MM.1S (cell line): ENCODE measurements around the gene NIPAL4.

Experiments
- DNase-seq: peaks from one replicate; pipeline ENCODE4 v3.0.0-alpha.2; 2015
- H2AFZ ChIP-seq: fragments of 300-600 bp; sonication (generic); 2 replicates; pipeline ENCODE4 v1.6.0; 2016; ENCODE audit warnings: antibody characterized with exemption, low read length
- H3F3A ChIP-seq: fragments of 300-600 bp; sonication (generic); 2 replicates; pipeline ENCODE4 v1.6.1; 2016; ENCODE audit warnings: mild to moderate bottlenecking, antibody characterized with exemption, low read length, moderate library complexity, mixed read lengths; ENCODE audit not compliant: insufficient read depth
- H3K27ac ChIP-seq: fragments of 300-600 bp; sonication (generic); 2 replicates; pipeline ENCODE4 v1.5.1; 2016; ENCODE audit warnings: mild to moderate bottlenecking, low read length
- H3K27me3 ChIP-seq: fragments of 300-600 bp; sonication (generic); replicated peaks from 2 replicates; pipeline ENCODE4 v1.6.0; 2016; ENCODE audit warnings: low read length; ENCODE audit not compliant: insufficient read depth
- H3K36me3 ChIP-seq: fragments of 300-600 bp; sonication (generic); replicated peaks from 2 replicates; pipeline ENCODE4 v1.6.1; 2016; ENCODE audit warnings: mild to moderate bottlenecking, low read length, mixed read lengths; ENCODE audit not compliant: insufficient read depth
- H3K4me1 ChIP-seq: fragments of 300-600 bp; sonication (generic); 2 replicates; pipeline ENCODE4 v1.6.1; 2016; ENCODE audit warnings: low read length, mixed read lengths
- H3K4me2 ChIP-seq: fragments of 300-600 bp; sonication (generic); 2 replicates; pipeline ENCODE4 v1.6.0; 2016; ENCODE audit warnings: low read depth, low read length
- H3K4me3 ChIP-seq: fragments of 300-600 bp; sonication (generic); 2 replicates; pipeline ENCODE4 v1.5.1; 2016; ENCODE audit warnings: low read length, mixed read lengths
- H3K79me2 ChIP-seq: fragments of 300-600 bp; sonication (generic); 2 replicates; pipeline ENCODE4 v1.6.1; 2016; ENCODE audit warnings: mixed run types, low read length, mixed read lengths
- H3K9ac ChIP-seq: fragments of 300-600 bp; sonication (generic); 2 replicates; pipeline ENCODE4 v1.6.1; 2016; ENCODE audit warnings: low read length, mixed read lengths
- H3K9me2 ChIP-seq: fragments of 300-600 bp; sonication (generic); replicated peaks from 2 replicates; pipeline ENCODE4 v1.6.1; 2016; ENCODE audit warnings: mild to moderate bottlenecking, low read length, mixed read lengths; ENCODE audit not compliant: insufficient read depth
- H3K9me3 ChIP-seq: fragments of 300-600 bp; sonication (generic); replicated peaks from 2 replicates; pipeline ENCODE4 v1.6.1; 2016; ENCODE audit warnings: mild to moderate bottlenecking, low read length, mixed read lengths; ENCODE audit not compliant: insufficient read depth
- H4K20me1 ChIP-seq: fragments of 300-600 bp; sonication (generic); 2 replicates; pipeline ENCODE4 v1.6.1; 2016; ENCODE audit warnings: mild to moderate bottlenecking, low read length, moderate library complexity, mixed read lengths; ENCODE audit not compliant: insufficient read depth
- CTCF ChIP-seq: fragments of 300-600 bp; sonication (generic); IDR thresholded peaks from 2 replicates; pipeline ENCODE4 v1.5.1; 2016; ENCODE audit warnings: antibody characterized with exemption, low read length, mixed read lengths
- EZH2 ChIP-seq: fragments of 300-600 bp; sonication (generic); optimal IDR thresholded peaks from 2 replicates; pipeline ENCODE3; 2017; ENCODE audit warnings: low read depth, mild to moderate bottlenecking, antibody characterized with exemption, low read length, mixed read lengths
- EZH2phosphoT487 ChIP-seq: fragments of 300-600 bp; sonication (generic); IDR thresholded peaks from 2 replicates; pipeline ENCODE4 v1.6.1; 2018; ENCODE audit warnings: antibody characterized with exemption, low read length

NIPAL4 gene

GRCh38 chr5:157484768-157485167 is 24.8 kb downstream of the NIPAL4 start:
- no peaks in the 10 kb centered on the region for H3F3A ChIP-seq
- no peak overlapping the region for H3K4me3 ChIP-seq
- no peak for TF ChIP-seq CTCF
- TF ChIP-seq EZH2 = no peak
- no peak for TF ChIP-seq EZH2phosphoT487
- no peaks in the 10 kb centered on the region for H3K9me3 ChIP-seq
- DNase-seq = no peak
- no peaks in the 10 kb centered on the region for H3K36me3 ChIP-seq
- H3K79me2 ChIP-seq = no peaks in the 10 kb centered on the region
- no peaks in the 10 kb centered on the region for H4K20me1 ChIP-seq
- H2AFZ ChIP-seq = no peak overlapping the region
- 0 out of 2 replicates have a peak, but pooled peaks cover 6% of the 10 kb centered on the region for H3K4me1 ChIP-seq
- H3K4me2 ChIP-seq = no peak overlapping the region
- no peaks in the 10 kb centered on the region for H3K9me2 ChIP-seq
- H3K27ac ChIP-seq = no peak overlapping the region
- H3K9ac ChIP-seq = no peak overlapping the region
- H3K27me3 ChIP-seq = no peaks in the 10 kb centered on the region

GRCh38 chr5:157485340-157485739 is 25.3 kb downstream of the NIPAL4 start:
- Histone ChIP-seq H3K9ac (no peak overlapping the region), H3K27ac (no peak overlapping the region), H3K27me3 (no peaks in the 10 kb centered on the region), H3K79me2 (no peaks in the 10 kb centered on the region), H3F3A (no peaks in the 10 kb centered on the region), H3K9me2 (no peaks in the 10 kb centered on the region), H3K4me1 (0 out of 2 replicates have a peak, but pooled peaks cover 6% of the 10 kb centered on the region), H4K20me1 (no peaks in the 10 kb centered on the region), H2AFZ (no peak overlapping the region), H3K4me3 (no peak overlapping the region), H3K36me3 (no peaks in the 10 kb centered on the region), H3K4me2 (no peak overlapping the region), H3K9me3 (no peaks in the 10 kb centered on the region)
- no peak for DNase-seq
- TF ChIP-seq EZH2phosphoT487 (no peak), EZH2 (no peak), CTCF (no peak)

GRCh38 chr5:157485811-157486210 is 25.8 kb downstream of the NIPAL4 start:
- Histone ChIP-seq H3K36me3 (no peaks in the 10 kb centered on the region), H3K4me1 (0 out of 2 replicates have a peak, but pooled peaks cover 6% of the 10 kb centered on the region), H4K20me1 (no peaks in the 10 kb centered on the region), H3K27ac (no peak overlapping the region), H3K4me3 (no peak overlapping the region), H3K9me3 (no peaks in the 10 kb centered on the region), H3K9ac (no peak overlapping the region), H3K4me2 (no peak overlapping the region), H3K27me3 (no peaks in the 10 kb centered on the region), H3K79me2 (no peaks in the 10 kb centered on the region), H2AFZ (no peak overlapping the region), H3K9me2 (no peaks in the 10 kb centered on the region), H3F3A (no peaks in the 10 kb centered on the region)
- no peak for TF ChIP-seq CTCF
- no peak for TF ChIP-seq EZH2phosphoT487
- no peak for TF ChIP-seq EZH2
- DNase-seq = no peak
